Body of pancreas (tissue), 4 donors: Measurements from ENCODE around the gene SEMA3G.

ENCODE experiments used
- CTCF ChIP-seq, 7 experiments: fragments of 450-650 bp in 4 of 7; fragments of 200-600 bp in 3 of 7; sonication (generic) in 3 of 7; IDR thresholded peaks; one replicate each; pipeline ENCODE4 v1.5.1; 2016 to 2019; ENCODE audit warnings: antibody characterized with exemption in 7 of 7
- POLR2A ChIP-seq, 3 donors: fragments of 450-650 bp; IDR thresholded peaks; one replicate each; pipeline ENCODE4 v1.6.1; 2016; ENCODE audit warnings: antibody characterized with exemption in 3 of 3, mild to moderate bottlenecking in 2 of 3

- no peak for TF ChIP-seq CTCF (IDR thresholded peaks at IDR 0.05)
- no peak for TF ChIP-seq POLR2A (IDR thresholded peaks at IDR 0.05)
Observed at GRCh38 chr3:52487050-52487787, 42.3 kb upstream of the SEMA3G start.
